ENCODE data around the gene PAPSS1. TPM values are rescaled to one million over a fixed set of nuclear protein-coding genes. Genes with fewer than 3 reads are reported as not detected.
"Not testable (repeated sequence)": the region's sequence is repeated elsewhere in the genome, so short reads cannot be mapped to it uniquely, and the experiment has no call there.

Gene PAPSS1
- total RNA-seq, 4 donors from 2014 or later, result 46.9 to 58.9 (median 54.6) TPM

DNA sequence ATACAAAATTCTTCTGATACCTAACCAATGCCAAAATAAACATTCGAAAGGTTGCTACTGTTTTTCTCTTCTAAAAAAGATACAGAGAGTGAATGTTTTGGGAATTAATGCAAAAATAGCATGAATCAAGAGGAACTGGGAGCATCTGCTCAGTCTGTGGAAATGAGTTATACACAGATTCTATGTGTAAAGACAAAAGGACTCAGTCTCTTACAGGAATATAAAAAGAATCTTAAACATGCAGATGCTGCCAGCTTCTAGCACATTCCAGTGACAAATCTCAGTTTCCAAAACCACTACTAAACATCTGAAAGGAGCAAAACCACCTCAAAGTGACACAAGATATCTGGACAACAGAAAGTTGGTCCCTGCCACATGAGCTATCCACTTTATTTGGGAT is 55.0 kb downstream of the PAPSS1 start:
- intact Hi-C loops (cut with DNase I; ENCODE audit: low total_unique reads), result no loop called here
- TF ChIP-seq, protein P1, sequence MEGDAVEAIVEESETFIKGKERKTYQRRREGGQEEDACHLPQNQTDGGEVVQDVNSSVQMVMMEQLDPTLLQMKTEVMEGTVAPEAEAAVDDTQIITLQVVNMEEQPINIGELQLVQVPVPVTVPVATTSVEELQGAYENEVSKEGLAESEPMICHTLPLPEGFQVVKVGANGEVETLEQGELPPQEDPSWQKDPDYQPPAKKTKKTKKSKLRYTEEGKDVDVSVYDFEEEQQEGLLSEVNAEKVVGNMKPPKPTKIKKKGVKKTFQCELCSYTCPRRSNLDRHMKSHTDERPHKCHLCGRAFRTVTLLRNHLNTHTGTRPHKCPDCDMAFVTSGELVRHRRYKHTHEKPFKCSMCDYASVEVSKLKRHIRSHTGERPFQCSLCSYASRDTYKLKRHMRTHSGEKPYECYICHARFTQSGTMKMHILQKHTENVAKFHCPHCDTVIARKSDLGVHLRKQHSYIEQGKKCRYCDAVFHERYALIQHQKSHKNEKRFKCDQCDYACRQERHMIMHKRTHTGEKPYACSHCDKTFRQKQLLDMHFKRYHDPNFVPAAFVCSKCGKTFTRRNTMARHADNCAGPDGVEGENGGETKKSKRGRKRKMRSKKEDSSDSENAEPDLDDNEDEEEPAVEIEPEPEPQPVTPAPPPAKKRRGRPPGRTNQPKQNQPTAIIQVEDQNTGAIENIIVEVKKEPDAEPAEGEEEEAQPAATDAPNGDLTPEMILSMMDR (IDR thresholded peaks at IDR 0.05), result no peak
- TF ChIP-seq POLR2A (IDR thresholded peaks at IDR 0.05), result no peak
- WGBS, 2 donors, result 54 to 66% methylated on average over 1 of the region's 1 CpG
- H3K4me3 ChIP-seq (ENCODE audit: low read depth, poor library complexity, severe bottlenecking), result no peak overlapping the region
- DNase-seq (ENCODE audit: low spot score in 2 of 2), result no peak

DNA sequence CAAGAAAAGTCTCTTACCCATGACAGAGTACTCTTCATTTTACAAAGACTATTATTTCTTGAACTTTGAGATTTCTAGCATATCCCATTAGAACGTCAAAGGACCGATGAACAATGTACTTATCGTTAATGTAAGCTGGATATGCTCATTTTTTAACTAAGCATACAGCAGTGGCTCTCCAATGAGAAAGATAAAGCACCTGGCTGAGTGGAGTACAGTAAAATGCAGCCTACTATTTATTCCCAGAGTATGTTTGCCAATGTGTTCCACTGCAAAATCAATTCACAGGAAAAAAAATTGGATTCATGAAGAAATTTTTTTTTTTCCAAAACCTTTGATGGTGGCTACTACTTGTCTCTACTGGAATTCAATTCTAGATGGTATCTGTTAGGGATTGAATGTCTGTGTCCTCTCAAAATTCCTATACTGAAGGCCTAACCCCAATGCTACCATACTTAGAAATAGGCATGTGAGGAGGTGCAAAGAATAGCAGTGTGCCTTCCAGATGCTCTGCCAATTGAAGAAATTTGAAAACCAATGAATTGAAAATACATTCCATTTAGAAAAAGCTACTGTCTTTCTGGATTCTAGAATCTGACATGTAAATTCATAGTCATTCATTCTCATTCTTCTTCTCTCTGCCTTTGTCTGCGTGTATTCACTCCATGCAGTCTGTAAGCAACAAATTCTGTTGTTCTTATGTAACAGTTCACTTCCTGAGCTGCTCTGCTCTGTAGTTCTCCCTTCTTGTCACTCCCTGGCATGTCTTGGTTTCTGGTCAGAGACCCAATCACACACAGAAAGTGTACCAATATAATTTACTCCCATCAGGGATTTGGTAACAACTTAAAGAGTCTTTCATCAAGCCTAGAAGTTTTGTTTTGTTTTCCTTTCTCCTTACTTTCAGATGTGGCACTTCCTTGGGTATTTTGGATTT is 61.4 kb downstream of the PAPSS1 start:
- 92 to 94% methylated on average over 4 of the region's 4 CpGs for WGBS, 2 donors
- no peak for DNase-seq (ENCODE audit: low spot score in 2 of 2)
- intact Hi-C loops (cut with DNase I; ENCODE audit: low total_unique reads), result no loop called here
- TF ChIP-seq POLR2A (IDR thresholded peaks at IDR 0.05), result no peak
- H3K4me3 ChIP-seq (ENCODE audit: low read depth, poor library complexity, severe bottlenecking), result no peak overlapping the region

DNA sequence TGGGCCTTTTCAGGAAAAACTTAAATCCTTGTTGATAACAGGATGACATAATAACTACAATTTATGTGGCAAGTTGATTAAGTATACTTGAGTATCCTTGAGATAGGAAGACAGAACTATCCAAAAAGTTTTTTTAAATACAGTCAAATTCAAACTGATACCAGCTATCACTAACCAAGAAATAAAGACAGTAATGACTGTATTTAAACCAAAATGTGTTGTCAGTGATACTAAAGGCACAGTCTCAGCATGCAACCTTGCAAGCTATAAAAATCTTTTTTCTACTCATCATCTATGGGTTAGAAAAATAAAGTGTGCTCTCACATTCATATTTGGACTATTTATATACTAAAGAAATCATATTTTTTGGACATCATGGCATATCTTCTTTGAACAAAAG is 64.7 kb downstream of the PAPSS1 start:
- H3K4me3 ChIP-seq (ENCODE audit: low read depth, poor library complexity, severe bottlenecking), result no peak overlapping the region
- intact Hi-C loops (cut with DNase I; ENCODE audit: low total_unique reads), result no loop called here
- TF ChIP-seq, protein P1 (IDR thresholded peaks at IDR 0.05), result no peak
- TF ChIP-seq POLR2A (IDR thresholded peaks at IDR 0.05), result no peak
- no peak for DNase-seq (ENCODE audit: low spot score in 2 of 2)

DNA sequence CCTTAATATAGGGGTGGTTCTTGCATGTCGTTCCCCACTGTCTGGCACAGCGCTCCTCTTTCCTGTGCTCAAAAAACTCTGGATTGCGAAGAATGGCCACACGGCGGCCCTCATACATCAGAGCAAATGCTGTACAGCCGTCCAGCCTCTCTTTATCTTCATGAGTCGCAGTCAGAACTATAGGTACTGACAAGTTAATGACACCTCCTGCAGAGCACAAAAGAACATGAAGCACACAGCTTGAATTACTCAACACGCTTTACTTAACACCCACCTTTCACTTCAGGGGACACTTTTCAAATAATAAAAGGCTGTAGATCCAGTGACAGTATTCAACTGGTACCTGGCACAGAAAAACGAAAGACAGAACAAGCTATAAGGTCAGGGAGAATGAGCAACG is 65.3 kb downstream of the PAPSS1 start:
- TF ChIP-seq POLR2A (IDR thresholded peaks at IDR 0.05), result no peak
- TF ChIP-seq, protein P1 (IDR thresholded peaks at IDR 0.05), result no peak
- no peak overlapping the region for H3K4me3 ChIP-seq (ENCODE audit: low read depth, poor library complexity, severe bottlenecking)
- WGBS, 2 donors, result 77 to 84% methylated on average over 10 of the region's 10 CpGs
- intact Hi-C loops (cut with DNase I; ENCODE audit: low total_unique reads), result no loop called here
- DNase-seq (ENCODE audit: low spot score in 2 of 2), result no peak

DNA sequence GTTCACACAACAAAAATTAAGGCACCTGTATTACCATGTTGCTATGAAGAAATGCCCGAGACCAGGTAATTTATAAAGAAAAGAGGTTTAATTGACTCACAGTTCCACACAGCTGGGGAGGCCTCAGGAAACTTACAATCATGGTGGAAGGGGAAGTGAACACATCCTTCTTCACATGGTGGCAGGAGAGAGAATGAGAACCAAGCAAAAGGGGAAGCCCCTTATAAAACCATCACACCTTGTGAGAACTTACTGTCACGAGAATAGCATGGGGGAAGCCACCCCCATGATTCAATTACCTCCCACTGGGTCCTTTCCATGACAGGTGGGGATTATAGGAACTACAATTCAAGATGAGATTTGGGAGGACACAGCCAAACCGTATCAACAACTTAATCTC is 68.6 kb downstream of the PAPSS1 start:
- WGBS, 2 donors, result 94% methylated on average over 3 of the region's 3 CpGs
- DNase-seq (ENCODE audit: low spot score in 2 of 2), result not testable (repeated sequence)

DNA sequence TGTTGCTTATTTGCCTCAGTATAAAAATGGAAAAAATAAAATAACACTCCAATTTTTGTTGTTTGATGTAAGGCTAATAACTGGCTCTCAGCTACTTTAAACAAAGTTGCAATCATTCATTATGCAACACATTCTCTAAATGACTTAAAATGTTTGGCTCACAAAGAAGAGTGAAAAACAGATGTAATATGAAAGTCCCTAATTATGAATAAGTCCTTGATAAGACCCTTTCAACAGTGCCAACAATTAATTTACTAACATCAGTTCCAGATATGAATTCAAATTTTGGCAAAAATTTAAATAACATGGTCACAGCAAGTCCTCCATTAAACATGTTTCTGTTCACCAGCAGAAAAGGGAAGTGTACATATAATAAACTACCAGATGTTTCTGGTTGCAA is 69.8 kb downstream of the PAPSS1 start:
- TF ChIP-seq, protein P1 (IDR thresholded peaks at IDR 0.05), result no peak
- no peak for TF ChIP-seq POLR2A (IDR thresholded peaks at IDR 0.05)
- DNase-seq (ENCODE audit: low spot score in 2 of 2), result no peak
- intact Hi-C loops (cut with DNase I; ENCODE audit: low total_unique reads), result no loop called here
- no peak overlapping the region for H3K4me3 ChIP-seq (ENCODE audit: low read depth, poor library complexity, severe bottlenecking)

More for the DNA sequence above, 68.6 kb downstream of the PAPSS1 start:
- H3K4me3 ChIP-seq (ENCODE audit: low read depth, poor library complexity, severe bottlenecking); intact Hi-C loops (cut with DNase I; ENCODE audit: low total_unique reads): not testable (repeated sequence)

Measured in lower leg skin (tissue), 4 donors.